Cardiac fibroblast (primary cell): ENCODE data around the gene WASHC4.

Source experiments
- DNase-seq, 2 donors: peaks; one replicate each; pipeline versions ENCODE4 v3.0.0 to v3.0.0-alpha.2; 2010; ENCODE audit warnings: low read depth in 2 of 2
- H3K4me3 ChIP-seq, 2 donors: replicated peaks in 1 of 2; 1 replicate in 1 of 2; 2 replicates in 1 of 2; pipeline ENCODE4 v1.5.1; 2011; ENCODE audit warnings: low read depth in 2 of 2, low read length in 2 of 2, mild to moderate bottlenecking in 2 of 2, moderate library complexity in 1 of 2
- TF ChIP-seq, protein P1 (sequence below): IDR thresholded peaks from one replicate; pipeline ENCODE4 v1.5.1; 2011; ENCODE audit warnings: low read depth, mild to moderate bottlenecking, low read length, inconsistent platforms

The WASHC4 gene, protein sequence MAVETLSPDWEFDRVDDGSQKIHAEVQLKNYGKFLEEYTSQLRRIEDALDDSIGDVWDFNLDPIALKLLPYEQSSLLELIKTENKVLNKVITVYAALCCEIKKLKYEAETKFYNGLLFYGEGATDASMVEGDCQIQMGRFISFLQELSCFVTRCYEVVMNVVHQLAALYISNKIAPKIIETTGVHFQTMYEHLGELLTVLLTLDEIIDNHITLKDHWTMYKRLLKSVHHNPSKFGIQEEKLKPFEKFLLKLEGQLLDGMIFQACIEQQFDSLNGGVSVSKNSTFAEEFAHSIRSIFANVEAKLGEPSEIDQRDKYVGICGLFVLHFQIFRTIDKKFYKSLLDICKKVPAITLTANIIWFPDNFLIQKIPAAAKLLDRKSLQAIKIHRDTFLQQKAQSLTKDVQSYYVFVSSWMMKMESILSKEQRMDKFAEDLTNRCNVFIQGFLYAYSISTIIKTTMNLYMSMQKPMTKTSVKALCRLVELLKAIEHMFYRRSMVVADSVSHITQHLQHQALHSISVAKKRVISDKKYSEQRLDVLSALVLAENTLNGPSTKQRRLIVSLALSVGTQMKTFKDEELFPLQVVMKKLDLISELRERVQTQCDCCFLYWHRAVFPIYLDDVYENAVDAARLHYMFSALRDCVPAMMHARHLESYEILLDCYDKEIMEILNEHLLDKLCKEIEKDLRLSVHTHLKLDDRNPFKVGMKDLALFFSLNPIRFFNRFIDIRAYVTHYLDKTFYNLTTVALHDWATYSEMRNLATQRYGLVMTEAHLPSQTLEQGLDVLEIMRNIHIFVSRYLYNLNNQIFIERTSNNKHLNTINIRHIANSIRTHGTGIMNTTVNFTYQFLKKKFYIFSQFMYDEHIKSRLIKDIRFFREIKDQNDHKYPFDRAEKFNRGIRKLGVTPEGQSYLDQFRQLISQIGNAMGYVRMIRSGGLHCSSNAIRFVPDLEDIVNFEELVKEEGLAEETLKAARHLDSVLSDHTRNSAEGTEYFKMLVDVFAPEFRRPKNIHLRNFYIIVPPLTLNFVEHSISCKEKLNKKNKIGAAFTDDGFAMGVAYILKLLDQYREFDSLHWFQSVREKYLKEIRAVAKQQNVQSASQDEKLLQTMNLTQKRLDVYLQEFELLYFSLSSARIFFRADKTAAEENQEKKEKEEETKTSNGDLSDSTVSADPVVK

DNA sequence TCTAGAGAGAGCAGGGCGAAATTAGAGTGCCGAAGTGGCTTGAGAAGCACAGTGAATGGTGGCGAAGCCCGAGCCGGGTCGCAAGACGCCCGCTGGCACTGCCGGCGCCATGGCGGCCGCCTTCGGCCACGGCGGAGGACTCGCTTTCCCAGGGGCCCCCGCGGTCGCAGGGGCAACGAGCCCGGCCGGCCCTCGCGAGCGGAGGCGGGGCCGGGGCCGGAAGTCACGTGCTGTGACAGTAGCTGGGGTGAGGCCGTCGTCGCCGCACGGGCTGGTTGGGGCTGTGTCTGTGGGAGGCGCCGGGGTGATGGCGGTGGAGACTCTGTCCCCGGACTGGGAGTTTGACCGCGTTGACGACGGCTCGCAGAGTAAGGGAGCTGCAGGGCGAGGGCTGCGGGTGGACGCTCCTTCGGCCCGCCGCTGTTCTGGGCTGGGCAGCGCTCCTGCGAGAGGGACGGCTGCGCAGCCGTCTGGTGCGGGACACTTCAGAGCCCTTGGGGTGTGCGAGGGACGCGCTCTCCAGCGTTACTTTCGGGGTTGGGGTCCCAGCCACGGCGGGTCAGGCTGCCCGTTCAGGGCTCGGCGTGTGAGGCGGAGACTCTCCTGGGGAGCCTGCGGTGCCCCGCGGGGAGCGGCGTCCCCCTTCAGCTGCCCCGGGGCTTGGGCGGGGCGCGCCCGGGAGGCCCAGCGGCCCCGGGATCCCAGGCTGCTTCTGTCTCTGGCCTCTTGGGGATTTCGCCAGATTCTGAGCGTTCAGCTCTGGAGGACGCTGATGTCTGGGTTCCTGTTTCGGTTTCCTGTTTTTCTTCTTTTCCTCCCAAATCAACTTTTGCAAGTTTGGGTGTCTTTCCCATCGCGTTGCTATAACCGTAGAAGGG, at the start of gene WASHC4:
WASHC4 (plus strand) TSS at position 238 of the 878 bp plus-strand sequence; CDS start at position 308, 70 bp downstream.
- DNase-seq, result peak; percentile 90 to 93
- TF ChIP-seq, protein P1, sequence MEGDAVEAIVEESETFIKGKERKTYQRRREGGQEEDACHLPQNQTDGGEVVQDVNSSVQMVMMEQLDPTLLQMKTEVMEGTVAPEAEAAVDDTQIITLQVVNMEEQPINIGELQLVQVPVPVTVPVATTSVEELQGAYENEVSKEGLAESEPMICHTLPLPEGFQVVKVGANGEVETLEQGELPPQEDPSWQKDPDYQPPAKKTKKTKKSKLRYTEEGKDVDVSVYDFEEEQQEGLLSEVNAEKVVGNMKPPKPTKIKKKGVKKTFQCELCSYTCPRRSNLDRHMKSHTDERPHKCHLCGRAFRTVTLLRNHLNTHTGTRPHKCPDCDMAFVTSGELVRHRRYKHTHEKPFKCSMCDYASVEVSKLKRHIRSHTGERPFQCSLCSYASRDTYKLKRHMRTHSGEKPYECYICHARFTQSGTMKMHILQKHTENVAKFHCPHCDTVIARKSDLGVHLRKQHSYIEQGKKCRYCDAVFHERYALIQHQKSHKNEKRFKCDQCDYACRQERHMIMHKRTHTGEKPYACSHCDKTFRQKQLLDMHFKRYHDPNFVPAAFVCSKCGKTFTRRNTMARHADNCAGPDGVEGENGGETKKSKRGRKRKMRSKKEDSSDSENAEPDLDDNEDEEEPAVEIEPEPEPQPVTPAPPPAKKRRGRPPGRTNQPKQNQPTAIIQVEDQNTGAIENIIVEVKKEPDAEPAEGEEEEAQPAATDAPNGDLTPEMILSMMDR, result no peak
- H3K4me3 ChIP-seq, result peak within 1 kb of the TSS; percentile 91 to 94

DNA sequence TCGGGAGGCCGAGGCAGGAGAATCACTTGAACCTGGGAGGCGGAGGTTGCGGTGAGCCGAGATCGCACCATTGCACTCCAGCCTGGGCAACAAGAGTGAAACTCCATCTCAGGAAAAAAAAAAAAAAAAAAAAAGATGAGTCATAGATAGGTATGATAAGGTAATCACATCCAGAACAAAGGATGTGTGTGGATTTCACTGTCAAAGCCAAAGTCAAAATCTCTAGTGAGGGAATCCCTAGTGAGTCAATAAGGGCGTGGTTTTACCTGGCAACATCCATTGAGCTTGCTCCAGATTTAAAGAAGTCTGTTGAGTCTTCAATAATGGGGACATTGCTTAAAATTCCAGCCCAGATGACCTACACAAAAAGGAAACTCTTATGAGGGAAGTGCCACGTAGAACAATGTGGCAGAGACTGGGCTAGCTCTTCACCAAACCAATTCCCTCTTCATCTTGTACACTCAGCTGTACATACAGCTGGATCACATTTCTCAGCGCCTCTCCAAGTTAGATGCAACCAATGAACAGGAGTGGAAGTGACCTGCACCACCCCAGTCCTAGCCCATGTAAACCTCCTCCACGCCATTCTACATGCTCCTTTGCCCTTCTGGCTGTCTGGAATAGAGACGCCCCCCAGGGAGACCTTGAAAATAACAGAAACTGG, 46.7 kb upstream of the WASHC4 start:
- H3K4me3 ChIP-seq, result no peak overlapping the region
- TF ChIP-seq, protein P1, result no peak
- DNase-seq, result no peak

DNA sequence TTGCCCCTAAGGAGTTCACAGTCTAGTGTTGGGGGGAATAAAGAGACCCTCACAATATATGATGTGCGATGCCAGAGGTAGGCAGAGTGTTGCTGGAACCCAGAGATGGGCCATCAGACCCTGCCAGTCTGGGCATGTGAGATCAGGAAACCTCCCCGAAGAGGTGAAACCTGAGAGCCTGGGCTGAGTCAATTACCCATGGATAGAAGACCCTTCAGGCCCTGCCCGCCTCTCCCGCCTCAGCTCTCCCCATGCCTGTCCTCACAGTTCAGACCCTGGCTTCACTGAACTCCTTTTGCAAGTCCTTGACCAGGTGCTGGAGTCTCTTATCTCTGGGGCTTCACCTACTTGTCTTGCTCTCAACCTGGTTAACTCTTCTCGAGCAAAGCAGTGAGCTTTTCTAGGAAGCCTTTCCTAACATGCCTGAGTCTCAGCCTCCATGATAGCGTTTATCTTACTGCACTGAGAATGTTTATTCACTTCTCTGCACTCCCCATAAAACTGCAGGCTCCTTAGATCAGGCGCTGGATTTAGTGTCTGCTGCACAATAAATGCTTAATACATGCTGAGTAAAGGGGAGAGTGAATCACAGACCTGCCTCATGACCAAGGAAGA, 42.9 kb upstream of the WASHC4 start:
- H3K4me3 ChIP-seq, result no peak overlapping the region
- TF ChIP-seq, protein P1, result no peak
- no peak for DNase-seq

DNA sequence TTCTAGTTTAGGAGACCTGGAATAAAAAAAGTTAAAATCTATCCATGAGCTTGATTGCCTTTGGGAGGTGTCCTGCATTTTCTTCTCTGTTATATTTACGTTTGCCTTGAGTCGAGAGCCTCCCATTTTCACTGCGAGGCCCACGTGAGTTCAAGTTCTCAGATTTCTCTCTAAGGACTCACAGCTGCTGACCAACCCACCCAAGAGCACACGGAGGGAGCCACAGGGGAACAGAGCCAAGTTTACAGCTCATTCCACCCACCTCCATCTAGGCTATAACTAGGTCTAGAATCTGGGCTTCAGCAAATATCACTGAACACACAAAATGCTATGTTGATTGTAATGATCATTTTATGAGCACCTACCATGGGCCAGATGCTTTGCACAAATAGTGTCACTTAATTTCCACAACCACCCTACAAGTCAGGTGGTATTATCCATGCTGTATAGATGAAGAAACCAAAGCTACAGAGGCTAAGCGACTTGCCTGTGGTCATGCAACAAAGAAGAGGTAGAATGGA, 40.0 kb upstream of the WASHC4 start:
- TF ChIP-seq, protein P1, result no peak
- DNase-seq, result peak in 1 of 2 donors; percentile 39
- no peak overlapping the region for H3K4me3 ChIP-seq

DNA sequence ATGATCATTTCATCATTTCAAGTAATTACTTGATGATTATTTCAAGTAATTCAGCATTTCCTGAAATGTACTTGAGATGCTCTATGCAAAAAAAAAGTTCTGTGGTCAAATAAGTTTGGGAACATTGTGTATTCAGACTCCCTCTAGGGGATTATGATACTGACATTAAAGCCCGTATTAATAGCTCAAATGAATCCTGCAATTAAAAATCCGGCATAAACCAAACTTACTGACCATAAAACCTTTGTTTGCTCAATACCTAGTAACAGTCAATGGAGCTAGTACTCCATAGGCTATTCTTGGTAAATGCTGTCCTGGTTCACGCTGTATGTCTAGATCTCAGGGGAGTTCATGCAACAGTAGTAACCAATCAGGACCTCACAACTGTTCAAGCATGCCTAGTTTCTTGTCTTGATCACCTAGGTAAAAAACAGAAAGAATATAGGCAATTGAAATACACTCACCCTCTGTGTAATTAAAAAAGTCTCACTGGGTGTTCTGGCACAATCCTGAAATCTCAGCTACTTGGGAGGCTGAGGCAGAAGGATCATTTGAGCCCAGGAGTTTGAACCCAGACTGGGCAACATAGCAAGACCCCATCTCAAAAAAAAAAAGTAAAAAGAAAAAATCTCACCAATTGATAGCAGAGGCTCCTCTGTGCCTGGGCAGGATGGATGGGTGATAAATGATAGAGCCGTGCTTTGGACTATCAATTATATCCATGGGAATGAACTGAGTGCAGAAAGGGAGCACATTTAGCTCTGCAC, 37.4 kb upstream of the WASHC4 start:
- DNase-seq, result no peak
- H3K4me3 ChIP-seq, result no peak overlapping the region
- TF ChIP-seq, protein P1, result no peak
